Measurements from ENCODE around the gene TCF23.
"Not testable (repeated sequence)": the region's sequence is repeated elsewhere in the genome, so short reads cannot be mapped to it uniquely, and the experiment has no call there.

TCF23 gene

GRCh38 chr2:27154488-27154887 is 5.7 kb downstream of the TCF23 start:
- DNase-seq (ENCODE audit: low read depth): no peak

DNA sequence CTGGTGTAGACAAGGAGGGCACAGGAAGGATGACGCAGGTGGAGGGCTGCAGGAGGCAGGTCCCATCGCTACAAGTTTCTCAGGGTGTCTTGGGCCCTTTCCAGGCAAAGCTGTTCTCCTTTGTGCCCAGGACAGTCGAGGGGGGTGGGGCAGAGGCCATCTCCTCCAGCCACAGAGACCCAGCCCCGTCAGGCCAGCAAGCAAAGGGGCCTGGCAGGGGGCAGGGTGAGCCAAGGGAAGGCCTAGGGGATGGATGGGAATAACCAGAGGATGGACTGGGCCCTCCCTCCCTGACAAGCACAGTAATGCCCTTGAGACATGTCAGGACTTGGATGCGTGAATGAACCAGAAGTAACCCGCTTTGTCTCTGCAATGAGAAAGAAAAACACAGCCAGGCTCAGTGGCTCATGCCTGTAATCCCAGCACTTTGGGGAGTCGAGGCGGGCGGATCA is 6.3 kb downstream of the TCF23 start:
- no peak for DNase-seq (ENCODE audit: low read depth)

DNA sequence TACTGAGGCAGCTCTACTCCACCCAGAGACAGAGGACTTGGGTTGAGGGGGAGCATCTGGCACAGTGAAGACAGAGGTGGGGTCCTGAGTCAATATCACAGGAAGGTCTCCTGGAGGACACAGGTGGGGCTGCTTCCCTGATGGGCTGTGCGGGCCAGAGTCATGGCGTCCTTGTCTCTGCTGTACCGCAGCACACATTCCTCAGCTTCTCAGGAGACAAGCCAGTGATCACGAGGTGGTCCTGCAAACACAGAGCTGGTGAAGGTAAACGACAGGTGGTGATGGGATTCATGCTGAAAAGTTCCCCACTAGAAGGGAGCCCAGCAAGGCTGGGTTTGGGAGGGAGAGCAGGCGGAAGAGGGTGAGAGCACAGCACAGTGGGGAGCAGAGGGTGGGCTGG is 9.7 kb downstream of the TCF23 start:
- DNase-seq (ENCODE audit: low read depth): no peak

GRCh38 chr2:27159271-27159670 is 10.5 kb downstream of the TCF23 start:
- no peak for DNase-seq (ENCODE audit: low read depth)

DNA sequence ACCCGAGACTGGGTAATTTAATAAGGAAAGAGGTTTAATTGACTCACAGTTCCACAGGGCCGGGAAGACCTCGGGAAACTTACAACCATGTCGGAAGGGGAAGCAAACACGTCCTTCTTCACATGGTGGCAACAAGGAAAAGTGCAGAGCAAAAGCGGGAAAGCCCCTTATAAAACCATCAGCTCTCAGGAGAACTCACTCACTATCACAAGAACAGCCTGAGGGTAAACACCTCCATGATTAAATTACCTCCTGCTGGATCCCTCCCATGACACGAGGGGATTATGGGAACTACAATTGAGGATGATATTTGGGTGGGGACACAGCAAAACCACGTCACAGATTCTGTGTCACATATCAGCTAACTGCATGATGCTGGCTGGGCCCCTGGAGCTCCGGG is 11.4 kb downstream of the TCF23 start:
- DNase-seq (ENCODE audit: low read depth): no peak

DNA sequence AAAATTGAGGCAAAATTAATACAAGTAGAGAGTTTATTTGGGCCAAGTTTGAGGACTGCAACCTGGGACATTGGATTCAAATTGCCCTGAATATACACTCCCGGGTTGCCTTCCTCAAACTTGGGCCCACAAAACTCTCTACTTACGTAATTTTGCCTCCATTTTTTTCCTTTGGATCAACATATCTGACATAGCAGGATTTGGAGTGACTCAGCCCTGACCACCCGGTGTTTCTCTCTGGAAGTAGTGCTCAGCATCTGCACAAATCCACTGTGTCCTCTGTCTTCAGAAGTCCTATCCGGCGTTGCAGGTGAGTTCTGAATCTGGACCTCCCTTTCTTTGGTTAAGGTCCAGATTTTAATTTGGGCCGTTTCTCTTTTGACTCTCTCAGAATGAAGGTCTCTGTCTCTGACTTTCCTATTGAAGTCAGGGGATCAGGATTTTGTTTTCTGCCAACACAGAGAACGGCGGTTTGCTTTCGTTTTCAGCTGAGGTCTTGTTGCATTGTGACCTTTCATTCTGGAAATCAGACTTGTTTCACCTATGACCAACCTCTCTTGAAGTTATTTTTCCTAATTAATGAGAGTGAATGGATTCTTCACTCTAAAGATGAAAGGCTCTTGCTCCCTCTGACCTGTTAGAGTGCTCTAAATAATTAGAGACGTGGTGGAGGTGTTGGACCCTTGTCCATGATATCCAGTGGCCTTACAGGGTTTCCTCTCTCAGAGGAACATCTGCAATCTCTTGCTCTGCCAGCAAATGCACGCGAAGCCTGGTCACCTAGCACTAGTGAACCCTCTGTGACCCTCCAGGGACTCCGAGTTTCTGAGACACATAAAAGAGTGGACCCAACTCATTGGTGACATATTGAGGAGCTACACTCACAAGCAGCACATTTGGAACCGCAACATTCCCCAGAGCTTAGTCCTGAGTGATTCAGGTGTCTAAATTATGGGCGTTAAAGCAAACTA is 13.6 kb downstream of the TCF23 start:
- no peak for DNase-seq (ENCODE audit: low read depth)

DNA sequence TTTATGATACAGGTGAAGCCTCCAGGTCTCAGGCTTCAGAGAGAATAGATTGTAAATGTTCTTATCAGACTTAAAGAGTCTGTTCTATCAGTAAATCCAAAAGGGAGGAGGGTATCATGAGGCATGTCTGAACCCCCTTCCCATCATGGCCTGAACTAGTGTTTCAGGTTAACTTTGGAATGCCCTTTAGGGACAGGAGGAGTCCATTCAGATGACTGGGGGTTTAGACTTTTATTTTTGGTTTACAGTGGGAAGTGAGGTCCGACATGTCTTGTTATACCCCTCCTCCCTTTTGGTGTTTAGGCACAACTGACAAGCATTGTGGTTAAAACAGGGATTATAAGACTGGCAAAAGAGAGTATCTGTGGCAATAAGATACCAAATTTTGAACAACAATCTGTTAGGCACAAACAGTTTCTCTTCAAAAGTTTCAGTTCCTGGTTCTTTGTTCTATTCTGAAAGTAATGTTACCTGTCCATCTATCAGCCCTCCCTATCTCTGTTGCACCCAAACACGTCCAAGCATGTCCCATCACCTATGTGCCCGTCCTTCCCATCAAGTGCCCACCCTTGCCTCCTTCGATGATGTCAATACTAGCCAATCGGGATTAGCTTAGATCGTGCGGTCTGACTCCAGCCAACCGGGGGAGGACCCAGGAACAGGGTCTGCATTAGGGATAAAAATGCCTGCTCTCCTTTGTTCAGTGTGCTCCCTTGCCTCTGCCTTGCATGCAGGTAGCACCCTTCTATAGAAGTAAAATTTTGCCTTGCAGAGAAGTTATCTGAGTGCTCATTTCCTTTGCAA is 16.4 kb downstream of the TCF23 start:
- DNase-seq (ENCODE audit: low read depth): no peak

GRCh38 chr2:27170581-27171337 is 22.0 kb downstream of the TCF23 start:
- no peak for DNase-seq (ENCODE audit: low read depth)

GRCh38 chr2:27171351-27171848 is 22.6 kb downstream of the TCF23 start:
- no peak for DNase-seq (ENCODE audit: low read depth)

DNA sequence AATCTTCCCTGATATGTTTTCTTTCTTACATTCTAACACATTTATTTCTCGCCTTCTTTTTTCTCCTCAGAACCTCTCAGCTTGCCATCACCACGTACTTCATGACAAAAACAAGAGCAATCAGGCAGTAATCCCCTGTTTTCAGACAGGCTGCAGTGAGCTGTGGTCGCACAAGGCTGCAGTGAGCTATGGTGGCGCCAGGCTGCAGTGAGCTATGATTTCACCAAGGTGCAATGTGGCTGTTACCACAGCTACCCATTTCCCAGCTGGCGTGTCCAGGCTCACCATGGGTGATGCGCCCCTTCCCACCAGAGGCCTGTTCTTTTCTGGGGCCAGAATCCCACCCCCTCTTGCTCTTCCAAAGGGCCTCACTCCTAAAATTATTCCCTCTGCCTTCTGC is 25.8 kb downstream of the TCF23 start:
- DNase-seq (ENCODE audit: low read depth): no peak

GRCh38 chr2:27175330-27175729 is 26.5 kb downstream of the TCF23 start:
- no peak for DNase-seq (ENCODE audit: low read depth)

DNA sequence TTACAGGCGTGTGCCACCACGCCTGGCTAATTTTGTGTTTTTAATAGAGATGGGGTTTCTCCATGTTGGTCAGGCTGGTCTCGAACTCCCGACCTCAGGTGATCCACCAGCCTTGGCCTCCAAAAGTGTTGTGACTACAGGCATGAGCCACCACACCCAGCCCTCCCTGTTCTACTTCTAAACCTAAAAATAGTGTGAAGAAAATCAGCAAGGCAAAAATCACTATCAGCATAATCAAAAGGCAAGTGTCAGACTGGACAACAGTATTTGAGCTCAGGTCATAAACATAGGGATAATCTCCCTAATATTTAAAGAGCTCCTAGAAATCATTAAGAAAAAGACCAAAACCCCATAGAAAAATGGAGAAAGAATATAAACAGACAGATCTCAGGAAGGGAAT is 27.0 kb downstream of the TCF23 start:
- DNase-seq (ENCODE audit: low read depth): not testable (repeated sequence)

GRCh38 chr2:27177441-27178351 is 28.9 kb downstream of the TCF23 start:
- DNase-seq (ENCODE audit: low read depth): no peak

- no peak for DNase-seq (ENCODE audit: low read depth)
Observed at GRCh38 chr2:27178469-27178868, 29.7 kb downstream of the TCF23 start.

GRCh38 chr2:27179344-27180000 is 30.7 kb downstream of the TCF23 start:
- DNase-seq (ENCODE audit: low read depth): no peak

- no peak for DNase-seq (ENCODE audit: low read depth)
Observed at GRCh38 chr2:27182346-27182745, 33.5 kb downstream of the TCF23 start.

- no peak for DNase-seq (ENCODE audit: low read depth)
Observed at GRCh38 chr2:27184115-27184514, 35.3 kb downstream of the TCF23 start.

DNA sequence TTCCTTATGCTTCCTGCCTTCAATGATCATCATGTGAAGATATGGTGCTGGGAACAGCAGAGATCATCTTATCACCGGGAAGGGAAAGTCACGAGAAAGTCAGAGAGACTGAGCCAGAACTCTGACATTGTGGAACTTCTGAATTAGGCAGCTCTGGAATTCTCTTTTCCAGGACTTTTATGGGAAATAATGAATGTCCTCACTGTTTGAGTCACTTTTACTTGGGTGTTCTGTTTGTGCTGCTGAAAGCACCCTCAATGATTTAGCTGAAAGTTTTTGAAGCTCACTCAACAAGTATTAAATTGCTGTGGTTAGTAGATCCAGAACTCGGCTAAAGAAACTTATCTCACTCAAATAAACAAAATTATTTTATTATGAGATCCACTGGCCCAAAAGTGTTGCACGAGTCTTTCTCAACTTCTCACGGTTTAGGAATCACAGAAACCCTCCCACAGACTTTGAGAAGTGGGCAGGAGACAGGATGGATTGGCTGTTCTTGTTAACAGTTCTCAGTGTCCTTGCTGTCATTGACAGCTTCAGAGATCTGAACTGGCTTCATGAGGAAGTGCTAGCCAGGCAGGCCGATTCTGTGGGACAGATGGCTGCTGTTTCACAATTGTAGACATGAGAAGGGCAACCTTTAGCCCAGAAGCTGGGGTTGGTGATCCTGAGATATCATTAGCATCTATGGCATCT is 36.7 kb downstream of the TCF23 start:
- no peak for DNase-seq (ENCODE audit: low read depth)

- no peak for DNase-seq (ENCODE audit: low read depth)
Observed at GRCh38 chr2:27186613-27187345, 38.0 kb downstream of the TCF23 start.

All from activated gamma-delta T cell treated with anti-CD3 and anti-CD28 coated beads, Interleukin-2, amount 50 U/mL, for 16 hours (primary cell).